GM18519 (cell line): Measurements from ENCODE around the gene RETREG3.
"Not testable (repeated sequence)": the region's sequence is repeated elsewhere in the genome, so short reads cannot be mapped to it uniquely, and the experiment has no call there.

ENCODE experiments used
- ATAC-seq: cut with Tn5 transposase; IDR thresholded peaks from one replicate; pipeline ENCODE4 v1.9.1; 2021; ENCODE audit warnings: mild to moderate bottlenecking, moderate library complexity; ENCODE audit not compliant: unreplicated experiment, low FRiP score

RETREG3 gene

GRCh38 chr17:42613699-42614295 is 4.6 kb upstream of the RETREG3 start:
- ATAC-seq, result no peak

DNA sequence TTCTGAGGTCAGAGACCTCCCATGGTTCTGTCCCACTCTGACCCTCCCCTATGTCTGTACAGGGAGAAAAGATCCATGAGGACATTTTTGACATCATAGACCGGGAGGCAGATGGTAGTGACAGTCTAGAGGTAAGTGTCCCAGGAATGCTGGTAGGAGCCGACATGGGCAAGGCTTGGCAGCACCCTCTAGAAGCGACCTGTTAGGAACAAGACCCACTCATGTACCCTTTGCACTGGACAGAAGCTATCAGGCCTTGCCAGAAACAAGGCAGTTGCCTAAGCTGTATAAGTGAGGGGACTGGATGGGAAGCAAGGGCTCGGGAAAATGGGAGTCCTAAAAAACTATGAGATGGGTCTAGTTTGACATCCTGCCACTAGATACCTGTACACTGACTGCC is 2.8 kb upstream of the RETREG3 start:
- no peak for ATAC-seq

- not testable (repeated sequence) for ATAC-seq
Observed at GRCh38 chr17:42609814-42610801, 934 bp upstream of the RETREG3 start.

DNA sequence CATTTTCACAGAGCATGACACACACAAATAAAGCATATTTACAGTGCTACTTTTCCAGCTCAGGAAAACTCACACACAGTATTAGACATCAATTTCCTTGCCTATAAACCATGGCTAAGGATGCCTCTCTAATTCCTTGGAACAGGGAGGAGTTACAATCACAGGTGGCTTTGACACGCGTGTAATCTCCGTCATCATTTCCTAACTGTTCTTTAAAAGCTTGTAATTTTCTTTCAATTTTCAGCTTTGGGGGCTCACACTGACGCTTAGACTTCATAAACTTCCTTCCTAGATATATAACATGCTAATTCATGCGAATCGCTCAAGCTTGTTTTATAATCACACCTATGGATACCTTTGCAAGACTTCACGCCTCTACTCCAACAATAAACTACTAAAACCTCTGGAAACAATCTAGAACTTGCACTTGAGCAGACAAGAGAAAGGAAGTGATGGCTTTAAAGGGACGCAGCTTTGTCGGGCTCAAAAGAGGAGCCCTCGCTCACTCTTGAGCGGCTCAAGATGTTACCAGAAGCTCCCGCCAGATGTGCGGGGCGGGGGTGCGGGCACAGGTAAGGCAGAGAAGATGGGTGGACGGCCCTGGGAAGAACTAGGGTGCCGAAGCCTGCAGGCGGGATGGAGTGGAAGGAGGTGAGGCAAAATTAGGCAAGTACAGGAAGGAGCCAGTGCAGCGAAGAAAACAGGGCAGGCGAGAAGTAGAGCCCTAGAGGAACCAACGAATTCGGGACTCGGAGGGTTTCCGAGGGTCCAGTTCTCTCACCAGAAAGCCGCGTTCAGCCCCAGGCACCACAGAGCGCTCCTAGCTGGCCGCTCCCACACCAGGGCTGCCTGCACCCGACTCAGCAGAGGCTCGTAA is 631 bp downstream of the RETREG3 start:
- ATAC-seq, result no peak

- no peak for ATAC-seq
Observed at GRCh38 chr17:42607769-42608168, 1.4 kb downstream of the RETREG3 start.

- ATAC-seq, result no peak
Observed at GRCh38 chr17:42603318-42603717, 5.9 kb downstream of the RETREG3 start.

DNA sequence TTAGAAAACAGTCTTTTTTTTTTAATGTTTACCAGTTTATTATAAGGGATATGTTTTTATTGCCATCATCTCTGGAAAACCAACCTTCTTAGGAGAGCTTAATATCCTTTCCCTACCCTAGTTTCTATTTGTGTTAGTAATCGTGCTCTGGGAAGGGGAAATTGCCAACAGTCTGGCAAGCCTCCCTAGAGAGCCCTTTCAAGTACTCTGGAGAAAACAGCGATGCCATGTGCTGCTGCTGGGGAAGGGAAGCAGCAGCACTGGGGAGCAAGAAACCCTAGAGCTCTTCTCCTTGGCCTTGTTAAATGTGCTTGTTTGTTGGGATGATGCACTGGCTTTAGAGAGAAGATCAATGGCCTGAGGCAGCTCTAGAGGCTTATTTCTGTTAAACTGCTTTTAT is 10.3 kb downstream of the RETREG3 start:
- no peak for ATAC-seq

DNA sequence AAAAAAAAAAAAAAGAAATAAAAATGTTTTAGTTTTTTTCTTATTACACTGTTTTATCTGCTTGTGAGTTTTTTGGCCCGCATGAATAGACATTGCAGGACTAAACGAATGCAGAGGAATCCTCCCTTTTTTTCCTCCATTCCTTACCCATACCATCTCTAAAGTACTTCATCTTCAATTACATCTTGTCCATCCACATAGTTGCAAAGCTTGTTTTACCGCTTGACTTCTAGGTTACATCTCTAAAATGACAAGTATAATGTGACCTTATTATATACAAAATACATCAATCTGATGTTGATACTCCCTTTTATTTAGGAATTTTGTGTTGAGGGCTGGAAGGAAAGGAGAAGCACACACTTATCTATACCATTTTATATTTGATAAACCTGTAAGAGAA is 12.8 kb downstream of the RETREG3 start:
- no peak for ATAC-seq

DNA sequence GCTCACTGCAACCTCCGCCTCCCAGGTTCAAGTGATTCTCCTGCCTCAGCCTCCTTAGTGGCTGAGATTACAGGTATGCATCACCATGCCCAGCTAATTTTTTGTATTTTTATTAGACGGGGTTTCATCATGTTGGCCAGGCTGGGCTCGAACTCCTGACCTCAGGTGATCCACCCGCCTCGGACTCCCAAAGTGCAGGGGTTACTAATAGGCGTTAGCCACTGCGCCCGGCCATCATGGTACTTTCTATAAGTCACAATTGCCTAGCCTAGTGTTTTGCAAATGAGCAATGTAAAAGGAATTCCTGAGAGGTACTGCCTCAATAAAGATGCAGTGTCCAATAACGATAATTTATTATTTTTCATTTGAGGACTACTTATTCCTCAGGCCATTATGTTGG is 17.8 kb downstream of the RETREG3 start:
- no peak for ATAC-seq

DNA sequence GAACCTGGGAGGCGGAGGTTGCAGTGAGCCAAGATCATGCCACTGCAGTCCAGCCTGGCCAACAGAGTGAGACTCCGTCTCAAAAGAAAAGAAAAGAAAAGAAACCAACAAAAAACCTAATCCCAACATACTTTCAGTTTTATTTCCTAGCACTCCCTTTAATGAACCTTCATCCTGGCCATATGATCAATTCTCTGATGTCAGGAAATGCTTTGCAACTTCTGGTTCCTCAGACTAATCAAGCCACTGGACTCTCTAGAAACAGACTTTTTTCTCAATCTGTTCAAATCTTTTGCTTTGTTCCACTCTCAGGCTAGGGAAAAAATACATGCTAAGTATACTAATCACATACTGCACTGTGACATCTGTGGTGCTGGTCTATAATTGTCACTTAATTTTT is 18.3 kb downstream of the RETREG3 start:
- ATAC-seq, result no peak

- ATAC-seq, result no peak
Observed at GRCh38 chr17:42586514-42587230, 22.5 kb downstream of the RETREG3 start.

DNA sequence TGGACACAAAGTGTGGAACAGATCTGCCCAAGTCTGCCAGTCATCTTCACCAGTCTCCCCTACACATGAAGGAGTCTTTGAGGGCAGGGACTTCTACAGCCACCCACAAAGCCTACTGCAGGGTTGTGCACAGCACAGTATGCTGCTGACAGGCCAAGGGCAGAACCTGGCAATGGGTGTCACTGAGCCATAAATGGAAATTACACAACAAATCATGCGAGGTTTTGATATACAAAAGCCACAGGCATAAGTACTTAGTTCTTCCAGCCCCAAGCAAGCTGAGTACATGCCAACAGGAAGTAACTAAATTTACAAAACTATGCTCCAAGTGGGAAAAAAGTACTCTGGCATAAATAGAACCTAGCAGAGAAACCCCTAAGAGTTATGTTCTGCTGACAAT is 23.8 kb downstream of the RETREG3 start:
- no peak for ATAC-seq

- no peak for ATAC-seq
Observed at GRCh38 chr17:42584880-42585279, 24.3 kb downstream of the RETREG3 start.

DNA sequence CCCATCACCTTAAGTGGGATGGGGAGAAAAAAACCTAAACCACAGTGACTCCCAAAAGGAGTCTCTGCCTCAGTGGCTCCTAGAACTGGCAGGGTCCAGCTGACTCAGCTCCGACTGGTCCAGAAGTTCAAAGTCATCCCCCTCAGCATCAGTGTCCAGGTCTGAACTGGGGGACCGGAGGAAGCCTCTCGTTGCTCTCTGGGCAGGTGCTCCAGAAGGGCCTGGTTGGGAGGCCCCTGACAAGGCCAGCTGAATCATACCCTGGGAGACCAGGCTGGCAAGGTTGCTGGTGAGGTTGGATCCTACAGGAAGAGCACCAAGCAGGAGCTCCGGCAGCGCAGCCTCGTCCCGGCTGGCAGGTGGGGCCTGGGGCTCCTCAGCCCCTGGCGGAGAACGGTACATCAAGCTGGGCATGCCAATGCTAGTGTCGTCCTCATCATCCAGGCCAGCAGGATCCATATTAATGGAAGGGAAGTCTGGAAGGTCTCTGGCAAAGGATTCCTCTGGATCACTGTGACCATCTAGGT is 27.4 kb downstream of the RETREG3 start:
- no peak for ATAC-seq

- ATAC-seq, result no peak
Observed at GRCh38 chr17:42579794-42580551, 29.2 kb downstream of the RETREG3 start.

- no peak for ATAC-seq
Observed at GRCh38 chr17:42578282-42578869, 30.8 kb downstream of the RETREG3 start.

- ATAC-seq, result peak; percentile 49
Observed at GRCh38 chr17:42577532-42578281, 31.5 kb downstream of the RETREG3 start, which contains the start of gene PSMC3IP. PSMC3IP (minus strand) TSS chr17:42577729; CDS start chr17:42577686, 43 bp downstream.

GRCh38 chr17:42577140-42577531 is 32.0 kb downstream of the RETREG3 start:
- ATAC-seq, result no peak
